PC-9 (cell line): Measurements from ENCODE around the gene STK32B. TPM values are rescaled to one million over a fixed set of nuclear protein-coding genes. Genes with fewer than 3 reads are reported as not detected.

Source experiments
- BruUV-seq: library from RNA; stranded (reverse); fragments of 400-500 nt; replicated peaks from 2 replicates; lab custom pipeline; 2021; lab: Mats Ljungman, UMichigan
- CTCF ChIA-PET: fragments of 300-600 bp; sonication (Branson Sonifier 250); formaldehyde crosslinking; loops from one replicate; lab custom pipeline; 2022; ENCODE audit warnings: antibody characterized with exemption; lab: Charles Lee
- POLR2A ChIA-PET: fragments of 300-600 bp; sonication (Branson Sonifier 250); formaldehyde crosslinking; loops from one replicate; lab custom pipeline; 2022; ENCODE audit warnings: antibody characterized with exemption; ENCODE audit not compliant: unreplicated experiment; lab: Charles Lee
- DNase-seq, 2 experiments: peaks; one replicate each; pipeline versions ENCODE4 v3.0.0 to v3.0.0-alpha.2; 2015 to 2022; ENCODE audit warnings: mixed read lengths in 1 of 2
- H2AFZ ChIP-seq: fragments of 200-600 bp; sonication (generic); 2 replicates; pipeline ENCODE4 v1.8.1; 2017; ENCODE audit warnings: antibody characterized with exemption
- H3F3A ChIP-seq: fragments of 200-600 bp; sonication (generic); 2 replicates; pipeline ENCODE4 v1.8.1; 2017; ENCODE audit warnings: antibody characterized with exemption, mild to moderate bottlenecking, low read depth; ENCODE audit not compliant: insufficient read depth
- H3K27ac ChIP-seq: fragments of 200-600 bp; sonication (generic); 2 replicates; pipeline ENCODE4 v1.6.1; 2016; ENCODE audit warnings: mixed run types
- H3K27me3 ChIP-seq: fragments of 200-600 bp; sonication (generic); 2 replicates; pipeline ENCODE4 v1.6.1; 2016; ENCODE audit warnings: low read depth, mixed run types; ENCODE audit not compliant: insufficient read depth
- H3K36me3 ChIP-seq: fragments of 200-600 bp; sonication (generic); 2 replicates; pipeline ENCODE4 v1.6.1; 2016; ENCODE audit warnings: low read depth, mixed run types
- H3K4me1 ChIP-seq: fragments of 200-600 bp; sonication (generic); replicated peaks from 2 replicates; pipeline ENCODE4 v1.6.1; 2016; ENCODE audit warnings: mixed run types; ENCODE audit not compliant: insufficient read depth
- H3K4me2 ChIP-seq: fragments of 200-600 bp; sonication (generic); 2 replicates; pipeline ENCODE4 v1.6.1; 2017; ENCODE audit warnings: mixed run types
- H3K4me3 ChIP-seq: fragments of 200-600 bp; sonication (generic); 2 replicates; pipeline ENCODE4 v1.6.1; 2016; ENCODE audit warnings: mixed run types
- H3K79me2 ChIP-seq: fragments of 200-600 bp; sonication (generic); 2 replicates; pipeline ENCODE4 v1.6.1; 2017; ENCODE audit warnings: low read depth, mixed run types
- H3K9me2 ChIP-seq: fragments of 200-600 bp; sonication (generic); 2 replicates; pipeline ENCODE4 v1.8.1; 2017; ENCODE audit warnings: mild to moderate bottlenecking; ENCODE audit not compliant: insufficient read depth
- H3K9me3 ChIP-seq: fragments of 200-600 bp; sonication (generic); 2 replicates; pipeline ENCODE4 v1.8.1; 2016; ENCODE audit warnings: low read depth; ENCODE audit not compliant: insufficient read depth
- H4K20me1 ChIP-seq: fragments of 200-600 bp; sonication (generic); 2 replicates; pipeline ENCODE4 v1.8.1; 2017; ENCODE audit not compliant: insufficient read depth
- CTCF ChIP-seq: fragments of 200-600 bp; sonication (generic); conservative IDR thresholded peaks from 2 replicates; pipeline ENCODE4 v1.6.1; 2017; ENCODE audit warnings: mixed run types, antibody characterized with exemption, mild to moderate bottlenecking, moderate library complexity
- EZH2 ChIP-seq: fragments of 200-600 bp; sonication (generic); IDR thresholded peaks from 2 replicates; pipeline ENCODE4 v1.8.0; 2017; ENCODE audit warnings: antibody characterized with exemption, low read depth
- intact Hi-C: fragments of 100-400 bp; cut with micrococcal nuclease; formaldehyde crosslinking; loops from one replicate; pipeline ENCODE4 v1.10.0; 2022; ENCODE audit not compliant: unreplicated experiment
- total RNA-seq: library from RNA; stranded (reverse); gene quantifications from 2 replicates; pipeline ENCODE4 v1.2.3, GENCODE V29; 2021

Gene STK32B
- total RNA-seq, 1 experiment from 2014 or later, result not detected

- ChIA-PET CTCF (interaction anchor here (0.6 kb wide), 1 partner anchor 455 kb away, joined by 3 read pairs; no protein-coding TSS in a partner anchor), POLR2A (no interaction called here)
- no peaks in the 10 kb centered on the region for H3F3A ChIP-seq
- H3K36me3 ChIP-seq, result no peaks in the 10 kb centered on the region
- BruUV-seq, result no TSS peak
- no peaks in the 10 kb centered on the region for H3K27me3 ChIP-seq
- no peak overlapping the region for H3K4me2 ChIP-seq
- no peak overlapping the region for H2AFZ ChIP-seq
- H4K20me1 ChIP-seq, result no peaks in the 10 kb centered on the region
- DNase-seq, result no peak
- no peak overlapping the region for H3K27ac ChIP-seq
- no peaks in the 10 kb centered on the region for H3K79me2 ChIP-seq
- H3K9me3 ChIP-seq, result no peaks in the 10 kb centered on the region
- H3K4me3 ChIP-seq, result no peak overlapping the region
- intact Hi-C loops, result no loop called here
- TF ChIP-seq CTCF (no peak), EZH2 (no peak)
- H3K9me2 ChIP-seq, result no peaks in the 10 kb centered on the region
- H3K4me1 ChIP-seq, result no peaks in the 10 kb centered on the region
Measured at GRCh38 chr4:5224340-5224739, 173.1 kb downstream of the STK32B start.

DNA sequence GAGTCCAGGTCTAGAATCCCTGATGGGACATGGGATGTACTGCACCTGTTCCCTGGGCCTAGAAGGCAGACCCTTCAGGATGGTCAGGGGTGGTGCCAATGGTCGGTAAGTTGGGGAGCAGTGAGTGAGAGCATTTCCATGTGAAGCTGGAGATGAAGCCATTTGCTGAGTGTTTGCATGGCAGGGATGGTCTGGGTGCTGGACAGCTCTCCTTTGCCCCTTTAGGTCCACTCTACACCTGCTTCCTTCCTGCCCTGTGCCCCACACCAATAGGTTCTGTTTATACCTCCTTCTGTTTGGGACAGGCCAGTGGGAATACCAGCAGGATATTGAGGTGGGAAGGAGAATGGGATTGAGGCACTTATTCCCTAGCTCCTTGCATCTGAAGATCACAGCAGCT lies 181.3 kb downstream of the STK32B start:
- POLR2A ChIA-PET, result no interaction called here
- intact Hi-C loops, result no loop called here
- H2AFZ ChIP-seq, result no peak overlapping the region
- no peak overlapping the region for H3K4me3 ChIP-seq
- H3K4me1 ChIP-seq, result no peaks in the 10 kb centered on the region
- H3K4me2 ChIP-seq, result no peak overlapping the region
- TF ChIP-seq CTCF (no peak), EZH2 (no peak)
- H3K36me3 ChIP-seq, result no peaks in the 10 kb centered on the region
- H3K27me3 ChIP-seq, result 0 out of 2 replicates have a peak, but pooled peaks cover 8% of the 10 kb centered on the region
- CTCF ChIA-PET, result no interaction called here
- no peaks in the 10 kb centered on the region for H3K79me2 ChIP-seq
- H3K27ac ChIP-seq, result no peak overlapping the region
- no TSS peak for BruUV-seq
- no peaks in the 10 kb centered on the region for H3K9me3 ChIP-seq
- DNase-seq, result no peak
- no peaks in the 10 kb centered on the region for H4K20me1 ChIP-seq
- no peaks in the 10 kb centered on the region for H3F3A ChIP-seq
- no peaks in the 10 kb centered on the region for H3K9me2 ChIP-seq

DNA sequence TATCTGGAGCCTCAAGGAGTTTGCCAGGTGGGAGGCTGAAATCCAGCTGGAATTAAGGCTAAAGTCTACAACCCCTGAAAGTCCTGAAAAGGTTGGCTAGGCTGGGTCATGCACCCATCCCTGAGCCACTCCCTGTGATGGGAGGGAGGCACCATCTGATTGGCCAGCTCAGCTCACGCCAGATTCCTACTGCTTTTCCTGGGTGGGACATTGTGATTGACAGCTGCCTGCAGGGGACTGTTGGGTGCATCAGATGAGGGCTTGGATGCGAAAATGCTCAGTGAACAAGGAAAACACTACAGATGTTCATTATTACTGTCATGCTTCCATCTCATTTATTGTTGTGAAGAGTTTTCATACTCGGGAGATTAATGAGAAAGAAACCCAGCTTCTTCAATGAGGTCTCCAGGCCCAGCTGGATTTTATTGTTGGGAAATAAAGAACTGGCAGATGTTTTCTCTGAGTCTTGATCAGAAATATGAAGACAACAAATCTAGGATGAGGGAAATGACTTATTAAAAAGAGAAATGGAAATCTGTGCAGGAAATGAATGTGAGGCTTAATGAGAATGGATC lies 185.9 kb downstream of the STK32B start:
- TF ChIP-seq CTCF (no peak), EZH2 (no peak)
- peaks cover 13% of the 10 kb centered on the region; the same call in 1 of the 2 replicates for H3K27me3 ChIP-seq
- no peak overlapping the region for H3K4me3 ChIP-seq
- H3K9me3 ChIP-seq, result no peaks in the 10 kb centered on the region
- no peak for DNase-seq
- intact Hi-C loops, result no loop called here
- H3F3A ChIP-seq, result no peaks in the 10 kb centered on the region
- no peak overlapping the region for H3K4me2 ChIP-seq
- no peak overlapping the region for H3K27ac ChIP-seq
- CTCF ChIA-PET, result no interaction called here
- no peaks in the 10 kb centered on the region for H3K9me2 ChIP-seq
- H2AFZ ChIP-seq, result no peak overlapping the region
- H4K20me1 ChIP-seq, result no peaks in the 10 kb centered on the region
- H3K36me3 ChIP-seq, result no peaks in the 10 kb centered on the region
- no peaks in the 10 kb centered on the region for H3K79me2 ChIP-seq
- no TSS peak for BruUV-seq
- POLR2A ChIA-PET, result no interaction called here
- no peaks in the 10 kb centered on the region for H3K4me1 ChIP-seq
